ENCODE results near the gene S100A11. TPM values are rescaled to one million over a fixed set of nuclear protein-coding genes. Genes with fewer than 3 reads are reported as not detected.

S100A11 gene
- polyA plus RNA-seq, 3 donors, result 1,184 to 3,364 (median 2,621) TPM

GRCh38 chr1:152013664-152014237 lies 23.1 kb downstream of the S100A11 start:
- no peaks in the 10 kb centered on the region for H3K4me1 ChIP-seq (ENCODE audit: control insufficient read depth in 1 of 2, insufficient read depth in 2 of 2, low read length in 2 of 2)
- DNase-seq, result peak; percentile 44 to 63 (median 58)
- H3K4me2 ChIP-seq (replicated peaks; ENCODE audit: extremely low read depth, low read length, poor library complexity, severe bottlenecking), result no peak overlapping the region
- no peak overlapping the region for H3K4me3 ChIP-seq (replicated peaks in 1 of 3; ENCODE audit: low read depth in 2 of 3, low read length in 3 of 3)
- no peaks in the 10 kb centered on the region for H3K79me2 ChIP-seq (ENCODE audit: insufficient read depth, low read length)
- H3K27ac ChIP-seq (ENCODE audit: low read depth in 1 of 2, low read length in 2 of 2), result no peak overlapping the region
- no peak overlapping the region for H2AFZ ChIP-seq (ENCODE audit: insufficient read depth, low read depth, low read length, poor library complexity, severe bottlenecking)
- intact Hi-C loops (cut with micrococcal nuclease), result no loop called here
- no peak overlapping the region for H3K9ac ChIP-seq (ENCODE audit: insufficient read depth, low read length, poor library complexity, severe bottlenecking)
- H3K27me3 ChIP-seq (ENCODE audit: control insufficient read depth in 2 of 2, insufficient read depth in 2 of 2, low read length in 2 of 2), result no peaks in the 10 kb centered on the region
- Mint-ChIP-seq H3K27me3 (ENCODE audit: low read depth in 3 of 3) (peaks cover 2 to 8% (median 5%) of the 10 kb centered on the region in 3 donors), H3K4me1 (peaks cover 5% of the 10 kb centered on the region), H3K9me3 (peaks cover 0 to 4% (median 0%) of the 10 kb centered on the region in 7 donors), H3K4me3 (no peak overlapping the region), H3K36me3 (no peaks in the 10 kb centered on the region), H3K27ac (peak overlapping the region in 2 of 7 donors; percentile 38 to 82)
- H3K9me3 ChIP-seq (replicated peaks in 1 of 2; ENCODE audit: control insufficient read depth in 1 of 2, insufficient read depth in 1 of 2, low read length in 2 of 2), result no peaks in the 10 kb centered on the region
- H3K36me3 ChIP-seq (replicated peaks in 1 of 2; ENCODE audit: control insufficient read depth in 1 of 2, insufficient read depth in 2 of 2, low read length in 2 of 2), result no peaks in the 10 kb centered on the region
- 8% methylated on average over 3 of the region's 3 CpGs for WGBS (ENCODE audit: insufficient coverage)
- TF ChIP-seq, protein P1, sequence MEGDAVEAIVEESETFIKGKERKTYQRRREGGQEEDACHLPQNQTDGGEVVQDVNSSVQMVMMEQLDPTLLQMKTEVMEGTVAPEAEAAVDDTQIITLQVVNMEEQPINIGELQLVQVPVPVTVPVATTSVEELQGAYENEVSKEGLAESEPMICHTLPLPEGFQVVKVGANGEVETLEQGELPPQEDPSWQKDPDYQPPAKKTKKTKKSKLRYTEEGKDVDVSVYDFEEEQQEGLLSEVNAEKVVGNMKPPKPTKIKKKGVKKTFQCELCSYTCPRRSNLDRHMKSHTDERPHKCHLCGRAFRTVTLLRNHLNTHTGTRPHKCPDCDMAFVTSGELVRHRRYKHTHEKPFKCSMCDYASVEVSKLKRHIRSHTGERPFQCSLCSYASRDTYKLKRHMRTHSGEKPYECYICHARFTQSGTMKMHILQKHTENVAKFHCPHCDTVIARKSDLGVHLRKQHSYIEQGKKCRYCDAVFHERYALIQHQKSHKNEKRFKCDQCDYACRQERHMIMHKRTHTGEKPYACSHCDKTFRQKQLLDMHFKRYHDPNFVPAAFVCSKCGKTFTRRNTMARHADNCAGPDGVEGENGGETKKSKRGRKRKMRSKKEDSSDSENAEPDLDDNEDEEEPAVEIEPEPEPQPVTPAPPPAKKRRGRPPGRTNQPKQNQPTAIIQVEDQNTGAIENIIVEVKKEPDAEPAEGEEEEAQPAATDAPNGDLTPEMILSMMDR (IDR thresholded peaks at IDR 0.05), result peak; percentile 71
- H4K20me1 ChIP-seq (ENCODE audit: insufficient read depth, low read length), result no peaks in the 10 kb centered on the region

GRCh38 chr1:152009691-152010090 lies 27.1 kb downstream of the S100A11 start:
- no peak overlapping the region for H3K27ac Mint-ChIP-seq
- H3K27me3 ChIP-seq (ENCODE audit: control insufficient read depth in 2 of 2, insufficient read depth in 2 of 2, low read length in 2 of 2), result peaks cover 0 to 3% of the 10 kb centered on the region in 2 donors
- H3K79me2 ChIP-seq (ENCODE audit: insufficient read depth, low read length), result no peaks in the 10 kb centered on the region
- peaks cover 4% of the 10 kb centered on the region for H3K4me1 Mint-ChIP-seq
- no peak overlapping the region for H3K9ac ChIP-seq (ENCODE audit: insufficient read depth, low read length, poor library complexity, severe bottlenecking)
- H3K27ac ChIP-seq (ENCODE audit: low read depth in 1 of 2, low read length in 2 of 2), result no peak overlapping the region
- WGBS (ENCODE audit: insufficient coverage), result no CpG with 5 or more reads among the region's 1 CpG
- no peaks in the 10 kb centered on the region for H3K36me3 Mint-ChIP-seq
- DNase-seq, result no peak
- no peaks in the 10 kb centered on the region for H3K36me3 ChIP-seq (replicated peaks in 1 of 2; ENCODE audit: control insufficient read depth in 1 of 2, insufficient read depth in 2 of 2, low read length in 2 of 2)
- no peak overlapping the region for H3K4me3 Mint-ChIP-seq
- H3K27me3 Mint-ChIP-seq (ENCODE audit: low read depth in 3 of 3), result peaks cover 5 to 13% (median 6%) of the 10 kb centered on the region in 3 donors
- H3K4me3 ChIP-seq (replicated peaks in 1 of 3; ENCODE audit: low read depth in 2 of 3, low read length in 3 of 3), result no peak overlapping the region
- intact Hi-C loops (cut with micrococcal nuclease), result no loop called here
- H3K9me3 ChIP-seq (replicated peaks in 1 of 2; ENCODE audit: control insufficient read depth in 1 of 2, insufficient read depth in 1 of 2, low read length in 2 of 2), result no peaks in the 10 kb centered on the region
- no peak overlapping the region for H2AFZ ChIP-seq (ENCODE audit: insufficient read depth, low read depth, low read length, poor library complexity, severe bottlenecking)
- no peaks in the 10 kb centered on the region for H4K20me1 ChIP-seq (ENCODE audit: insufficient read depth, low read length)
- no peaks in the 10 kb centered on the region for H3K4me1 ChIP-seq (ENCODE audit: control insufficient read depth in 1 of 2, insufficient read depth in 2 of 2, low read length in 2 of 2)
- H3K9me3 Mint-ChIP-seq, result peaks cover 0 to 4% (median 0%) of the 10 kb centered on the region in 7 donors
- no peak overlapping the region for H3K4me2 ChIP-seq (replicated peaks; ENCODE audit: extremely low read depth, low read length, poor library complexity, severe bottlenecking)
- TF ChIP-seq, protein P1 (IDR thresholded peaks at IDR 0.05), result no peak

All from CD14-positive monocyte (primary cell).